K562 (cell line): ENCODE data around the gene ZNF502. TPM values are rescaled to one million over a fixed set of nuclear protein-coding genes. Genes with fewer than 3 reads are reported as not detected.

Source experiments
- ATAC-seq: fragments of 200-7000 bp; cut with Tn5 transposase; 3 replicates; pipeline ENCODE4 v1.9.1; 2020; ENCODE audit warnings: moderate library complexity
- BruUV-seq: library from RNA; stranded (reverse); fragments of 400-500 nt; replicated peaks from 2 replicates; lab custom pipeline; 2021; lab: Mats Ljungman, UMichigan
- CTCF ChIA-PET: fragments of 300-600 bp; formaldehyde crosslinking; extraction: SDS; loops from one replicate; lab custom pipeline; 2021; ENCODE audit warnings: low intra/inter-chr PET ratio; lab: Yijun Ruan, JAX
- POLR2A ChIA-PET: fragments of 300-600, 350-650 bp; sonication (Branson Sonifier 250); formaldehyde crosslinking; extraction: SDS; loops from one replicate; lab custom pipeline; 2021; ENCODE audit warnings: antibody characterized with exemption, inconsistent platforms; lab: Yijun Ruan, JAX
- DNase-seq, 4 experiments: peaks; one replicate each; pipeline versions ENCODE4 v3.0.0 to v3.0.0-alpha.2; 2011 to 2018; ENCODE audit warnings: low spot score in 3 of 4, mixed read lengths in 3 of 4; ENCODE audit errors: extremely low read depth in 1 of 4
- FAIRE-seq: peaks from 2 replicates; lab custom pipeline; 2011; peaks lifted over from hg19 to GRCh38; lab: Jason Lieb, UNC
- H2AFZ ChIP-seq: 2 replicates; pipeline ENCODE4 v1.6.0; 2011; ENCODE audit warnings: low read depth, low read length, control low read depth, inconsistent platforms
- H3K27ac ChIP-seq: fragments of 200-600 bp; 3 replicates; pipeline ENCODE4 v1.8.0; 2011; ENCODE audit warnings: low read depth, mild to moderate bottlenecking, control low read depth, inconsistent platforms, low read length, moderate library complexity, mixed read lengths; ENCODE audit errors: extremely low read depth
- H3K27me3 ChIP-seq, 2 experiments: fragments of 300-600 bp in 1 of 2; 2 replicates in 1 of 2; 3 replicates in 1 of 2; pipeline versions ENCODE4 v1.6.0 to v1.8.0; 2011; ENCODE audit warnings: inconsistent platforms in 2 of 2, low read length in 2 of 2, mild to moderate bottlenecking in 1 of 2, mixed read lengths in 1 of 2, moderate library complexity in 1 of 2; ENCODE audit not compliant: control insufficient read depth in 2 of 2, insufficient read depth in 2 of 2
- H3K36me3 ChIP-seq: fragments of 300-600 bp; 3 replicates; pipeline ENCODE4 v1.8.0; 2011; ENCODE audit warnings: mild to moderate bottlenecking, low read length, inconsistent platforms; ENCODE audit not compliant: control insufficient read depth, insufficient read depth
- H3K4me1 ChIP-seq, 2 experiments: fragments of 200-600 bp in 1 of 2; replicated peaks in 1 of 2; 2 replicates in 1 of 2; 3 replicates in 1 of 2; pipeline versions ENCODE4 v1.5.1 to v1.8.0; 2011; ENCODE audit warnings: inconsistent platforms in 2 of 2, low read length in 2 of 2, mild to moderate bottlenecking in 1 of 2, mixed read lengths in 1 of 2, moderate library complexity in 1 of 2; ENCODE audit not compliant: control insufficient read depth in 2 of 2, insufficient read depth in 2 of 2
- H3K4me2 ChIP-seq: 2 replicates; pipeline ENCODE4 v1.6.1; 2011; ENCODE audit warnings: low read length, control low read depth, inconsistent platforms, mixed read lengths; ENCODE audit not compliant: insufficient read depth
- H3K4me3 ChIP-seq: fragments of 200-600 bp; sonication (generic), shearing (Covaris generic); 2 replicates; pipeline ENCODE4 v1.5.1; 2016; ENCODE audit warnings: control low read depth, inconsistent platforms
- H3K79me2 ChIP-seq: fragments of 200-600 bp; 3 replicates; pipeline ENCODE4 v1.8.0; 2011; ENCODE audit warnings: low read length, inconsistent platforms; ENCODE audit not compliant: control insufficient read depth, insufficient read depth
- H3K9ac ChIP-seq, 2 experiments: 2 replicates each; pipeline versions ENCODE4 v1.6.0 to v1.6.1; 2011; ENCODE audit warnings: low read depth in 2 of 2, low read length in 2 of 2, control low read depth in 1 of 2, inconsistent platforms in 1 of 2, mild to moderate bottlenecking in 1 of 2, mixed read lengths in 1 of 2; ENCODE audit not compliant: insufficient read depth in 1 of 2
- H3K9me1 ChIP-seq: one replicate; pipeline ENCODE4 v1.6.0; 2011; ENCODE audit warnings: inconsistent platforms, mild to moderate bottlenecking, low read length, moderate library complexity; ENCODE audit not compliant: control insufficient read depth, insufficient read depth
- H3K9me3 ChIP-seq: replicated peaks from 2 replicates; pipeline ENCODE4 v1.5.1; 2011; ENCODE audit warnings: low read depth, low read length, inconsistent platforms; ENCODE audit not compliant: control insufficient read depth, insufficient read depth
- H4K20me1 ChIP-seq: replicated peaks from 2 replicates; pipeline ENCODE4 v1.6.1; 2011; ENCODE audit warnings: low read length, inconsistent platforms, mixed read lengths; ENCODE audit not compliant: control insufficient read depth, insufficient read depth
- CBX3 ChIP-seq, 2 experiments: IDR thresholded peaks; 1 replicate in 1 of 2; 2 replicates in 1 of 2; pipeline ENCODE4 v1.6.1; 2012; ENCODE audit warnings: inconsistent platforms in 2 of 2, low read length in 2 of 2, borderline replicate concordance in 1 of 2, control low read depth in 1 of 2
- CREBBP ChIP-seq: IDR thresholded peaks from one replicate; pipeline ENCODE4 v1.6.1; 2012; ENCODE audit warnings: low read depth, mild to moderate bottlenecking, control low read depth, inconsistent platforms, low read length
- IFI16 ChIP-seq: fragments of 250-450 bp; sonication (Bioruptor Pico); IDR thresholded peaks from 2 replicates; pipeline ENCODE4 v2.1.2; 2022; ENCODE audit warnings: mild to moderate bottlenecking, inconsistent platforms
- KAT2B ChIP-seq: IDR thresholded peaks from one replicate; pipeline ENCODE4 v1.6.1; 2012; ENCODE audit warnings: low read depth, mild to moderate bottlenecking, control low read depth, inconsistent platforms, low read length, moderate library complexity
- NELFE ChIP-seq: IDR thresholded peaks from 2 replicates; pipeline ENCODE4 v1.6.1; 2011; ENCODE audit warnings: mild to moderate bottlenecking; ENCODE audit not compliant: insufficient read depth, insufficient read length
- ZNF274 ChIP-seq: IDR thresholded peaks from 2 replicates; pipeline ENCODE4 v1.6.1; 2011; ENCODE audit warnings: low read depth, mild to moderate bottlenecking, low read length, moderate library complexity, borderline replicate concordance
- ZNF75A ChIP-seq: fragments of 450-650 bp; formaldehyde crosslinking; IDR thresholded peaks from 2 replicates; pipeline ENCODE4 v1.4.0; 2020; ENCODE audit warnings: mild to moderate bottlenecking
- WGBS: fragments of 100-300 bp; shearing (Covaris generic); methylation state at CpG from one replicate; pipeline ENCODE4 v1.1.6; 2016; ENCODE audit warnings: low coverage, mixed read lengths; ENCODE audit not compliant: insufficient coverage; ENCODE audit errors: missing lambda C conversion rate; 5-methylcytosine and 5-hydroxymethylcytosine counted together
- in situ Hi-C: fragments of 300-500 bp; cut with MboI; formaldehyde crosslinking; loops from 4 replicates; pipeline ENCODE4 v1.15.0; 2018; ENCODE audit warnings: inconsistent platforms, mixed read lengths
- intact Hi-C: fragments of 100-400 bp; cut with micrococcal nuclease; formaldehyde crosslinking; loops from 2 replicates; pipeline ENCODE4 v1.14.2; 2022
- polyA plus RNA-seq, 8 experiments: library from polyadenylated mRNA; depleted of rRNA in 4 of 8; stranded (reverse) in 5 of 8; unstranded in 3 of 8; fragments of >200 nt; fragmentation: Nextera tagmentation in 2 of 8; fragmentation: Illumina TruSeq in 1 of 8; extraction: Ambion mirVana in 2 of 8; extraction: Trizol in 1 of 8; gene quantifications; 2 replicates each; pipeline versions ENCODE4 v1.2.1 to v1.2.3, GENCODE V29; 2011 to 2014; ENCODE audit warnings: inconsistent platforms in 1 of 8, missing spikeins in 1 of 8
- total RNA-seq, 7 experiments: library from RNA; depleted of rRNA in 6 of 7; stranded (reverse); fragments of >200 nt in 6 of 7; fragmentation: Illumina TruSeq in 2 of 7; extraction: Trizol in 2 of 7; gene quantifications; 2 replicates each; pipeline versions ENCODE4 v1.2.1 to v1.2.3, GENCODE V29; 2011 to 2021; ENCODE audit warnings: low replicate concordance in 1 of 7

The ZNF502 gene
- total and polyA plus RNA-seq, 9 of the 15 experiments (the other 6 are each of a cell fraction or from before 2014, with no cell fraction given): 0.38 to 0.98 (median 0.67) TPM

GRCh38 chr3:44734646-44735168 lies 22.2 kb downstream of the ZNF502 start:
- Histone ChIP-seq H3K36me3 (no peaks in the 10 kb centered on the region), H3K27me3 (no peaks in the 10 kb centered on the region)
- no TSS peak for BruUV-seq
- in situ Hi-C loops: no loop called here
- TF ChIP-seq IFI16 (CRISPR knock-in tag) (no peak), KAT2B (no peak), CBX3 (IDR thresholded peaks at IDR 0.05; ENCODE audit: borderline replicate concordance in 1 of 2, low read length in 2 of 2) (0 out of 3 replicates have a peak, but pooled peaks of 1 of the 2 experiments have one; percentile 7), ZNF274 (peak; percentile 97), ZNF75A (CRISPR knock-in tag) (peak; percentile 85), NELFE (no peak), CREBBP (no peak)
- TF ChIP-seq, all 486 proteins: peak for 3
- no peak overlapping the region for H3K27ac ChIP-seq
- H3K79me2 ChIP-seq: no peaks in the 10 kb centered on the region
- H2AFZ ChIP-seq: no peak overlapping the region
- DNase-seq (no peak), FAIRE-seq (no peak), ATAC-seq (no peak)
- POLR2A ChIA-PET: no interaction called here
- WGBS: 41% methylated on average over 3 of the region's 3 CpGs
- H3K9ac ChIP-seq: no peak overlapping the region
- peaks cover 0 to under 1% of the 10 kb centered on the region in 2 experiments; a peak in 1 of 5 replicates for H3K4me1 ChIP-seq
- H3K4me2 ChIP-seq: no peak overlapping the region
- H3K9me3 ChIP-seq: peaks cover 6% of the 10 kb centered on the region
- H3K4me3 ChIP-seq: no peak overlapping the region
- intact Hi-C loops: no loop called here
- H3K9me1 ChIP-seq: no peaks in the 10 kb centered on the region
- no peaks in the 10 kb centered on the region for H4K20me1 ChIP-seq
- CTCF ChIA-PET: no interaction called here
